Measurements from ENCODE around the gene COL6A1.

COL6A1 gene

DNA sequence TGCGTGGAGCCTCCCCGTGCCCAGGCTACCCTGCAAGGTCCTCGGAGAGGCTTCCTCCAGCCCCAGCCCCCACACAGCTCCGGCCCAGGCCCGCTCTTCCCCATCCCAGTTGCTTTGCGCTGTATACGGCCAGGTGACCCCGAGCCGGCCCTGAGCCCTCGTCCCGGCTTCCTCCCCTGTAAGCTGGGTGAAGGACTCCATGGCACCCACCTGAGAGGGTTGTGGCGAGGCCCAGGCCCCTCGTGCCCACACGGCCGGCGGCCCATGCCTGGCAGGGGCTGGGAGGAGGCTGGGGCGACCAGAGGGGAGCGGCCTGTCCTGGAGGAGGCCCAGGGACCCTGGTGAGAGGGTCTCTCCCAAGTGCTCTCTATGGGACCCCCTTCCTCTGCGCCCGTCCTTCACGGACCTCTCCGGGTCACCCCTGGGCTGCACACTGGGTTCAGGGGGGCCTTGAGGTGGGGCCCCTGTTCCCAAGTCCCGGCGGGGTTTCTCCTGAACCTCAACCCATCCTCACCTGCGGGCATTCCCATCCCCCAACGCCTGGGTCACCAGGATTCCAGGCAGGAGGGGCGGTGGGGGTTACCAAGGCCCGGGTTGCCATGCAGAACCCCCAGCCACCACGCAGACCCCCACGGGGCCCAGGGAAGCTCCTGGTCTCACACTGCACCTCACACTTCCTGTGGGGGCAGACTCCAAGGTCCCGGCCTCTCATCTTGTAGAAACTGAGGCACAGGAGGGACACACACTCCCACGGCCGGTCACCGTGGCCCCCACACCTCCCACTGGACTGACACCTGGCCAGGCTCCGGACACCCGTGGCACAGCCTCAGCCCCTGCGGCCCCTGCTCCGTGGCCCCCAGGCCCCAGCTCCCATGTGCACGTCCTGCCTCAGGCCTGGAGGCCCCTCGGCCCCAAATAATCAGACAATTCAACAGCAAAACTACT, 25.2 kb downstream of the COL6A1 start:
- DNase-seq = no peak

DNA sequence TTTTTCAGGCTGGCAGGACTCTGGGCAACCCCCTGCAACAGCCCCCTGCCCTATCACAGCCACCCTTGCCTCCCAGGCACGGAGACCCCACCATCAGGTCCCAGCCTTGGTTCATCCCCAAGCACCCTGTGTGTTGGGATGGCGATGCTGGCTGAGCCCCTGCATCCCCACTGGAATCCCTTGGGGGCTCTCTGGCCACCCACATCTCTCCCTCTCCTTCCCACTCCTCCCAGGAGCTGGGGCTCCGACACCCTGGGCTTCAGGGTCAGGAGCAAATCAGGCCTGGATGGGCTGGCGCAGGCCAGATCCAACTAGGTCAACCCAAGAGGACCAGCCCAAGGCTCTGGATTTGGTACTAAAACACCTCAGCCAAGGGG, 25.9 kb downstream of the COL6A1 start:
- DNase-seq = no peak

GRCh38 chr21:46008893-46009621, 27.5 kb downstream of the COL6A1 start:
- DNase-seq = no peak

DNA sequence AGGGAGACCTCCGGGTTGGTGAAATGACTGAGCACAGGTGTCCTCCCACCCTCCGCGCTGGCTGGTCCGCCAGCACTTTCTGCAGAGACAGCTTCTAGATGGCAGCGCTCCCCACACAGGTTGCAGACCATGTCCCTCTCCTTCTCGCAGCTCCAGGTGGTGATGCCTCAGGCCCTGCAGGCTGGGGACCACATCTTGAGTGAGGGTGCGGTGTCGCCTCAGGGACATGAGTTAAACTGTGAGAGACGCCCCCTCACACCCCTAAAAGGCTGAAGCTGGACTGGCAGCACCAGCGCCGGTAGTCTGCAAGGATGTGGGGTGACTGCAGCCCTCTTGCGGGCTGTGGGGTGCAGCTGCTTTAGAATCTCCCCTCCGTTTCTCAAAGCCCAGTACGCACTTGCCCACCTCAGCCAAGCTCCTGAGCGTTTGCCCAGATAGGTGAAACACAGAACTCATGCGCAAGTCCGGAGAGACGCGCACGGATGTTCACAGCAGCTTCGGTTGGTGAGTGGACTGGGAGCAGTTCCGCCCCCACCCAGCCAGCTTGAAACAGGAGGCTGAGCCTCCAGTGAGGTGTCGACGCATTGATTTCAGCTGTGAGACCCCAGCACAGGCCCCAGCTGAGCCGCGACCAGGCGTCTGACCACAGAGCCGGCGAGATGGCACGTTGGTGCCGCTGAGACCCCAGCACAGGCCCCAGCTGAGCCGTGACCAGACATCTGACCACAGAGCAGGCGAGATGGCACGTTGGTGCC, 28.6 kb downstream of the COL6A1 start:
- DNase-seq = no peak

- no peak for DNase-seq
Measured at GRCh38 chr21:46011267-46011967, 29.8 kb downstream of the COL6A1 start.

DNA sequence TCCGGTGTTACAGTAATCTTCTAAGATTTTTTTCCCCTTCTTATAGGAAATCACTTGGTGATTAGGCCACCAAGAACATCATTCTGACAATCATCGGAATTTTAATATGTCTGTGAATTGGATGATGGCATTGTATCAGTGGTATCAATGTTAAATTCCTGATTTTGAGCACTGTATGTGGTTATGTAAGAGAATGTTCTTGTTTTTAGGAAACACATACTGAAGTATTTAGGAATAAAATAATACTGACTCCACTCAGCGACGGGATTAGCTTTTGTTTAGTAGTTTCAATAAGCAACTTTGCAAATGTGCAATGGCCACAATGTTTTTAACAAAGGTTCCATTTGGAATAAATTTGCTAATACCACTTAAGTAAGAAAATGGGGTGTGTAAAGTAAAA, 30.6 kb downstream of the COL6A1 start:
- no peak for DNase-seq

- no peak for DNase-seq
Measured at GRCh38 chr21:46014828-46015227, 33.3 kb downstream of the COL6A1 start.

DNA sequence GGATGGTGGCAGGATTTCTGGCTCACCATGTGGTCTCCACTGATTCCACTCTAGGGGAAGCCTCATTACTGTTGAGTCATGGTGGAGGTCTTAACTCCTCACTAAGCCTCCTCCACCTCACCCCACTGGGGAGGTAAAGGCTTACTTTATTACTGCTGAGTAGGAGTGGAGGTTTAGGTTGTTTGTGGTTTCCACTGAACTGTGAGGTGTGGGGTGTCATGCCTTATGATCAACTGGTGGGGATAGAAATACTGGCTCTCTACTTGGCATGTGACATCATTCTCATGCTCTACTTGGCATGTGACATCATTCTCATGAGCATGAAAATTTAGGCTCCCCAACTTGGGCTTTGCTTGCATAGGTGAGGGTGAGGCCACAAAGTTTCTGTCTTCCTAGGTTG, 35.6 kb downstream of the COL6A1 start:
- no peak for DNase-seq

GRCh38 chr21:46017695-46018094, 36.1 kb downstream of the COL6A1 start:
- DNase-seq = no peak

GRCh38 chr21:46018615-46019014, 37.0 kb downstream of the COL6A1 start:
- no peak for DNase-seq

GRCh38 chr21:46020581-46020980, 39.0 kb downstream of the COL6A1 start:
- no peak for DNase-seq

DNA sequence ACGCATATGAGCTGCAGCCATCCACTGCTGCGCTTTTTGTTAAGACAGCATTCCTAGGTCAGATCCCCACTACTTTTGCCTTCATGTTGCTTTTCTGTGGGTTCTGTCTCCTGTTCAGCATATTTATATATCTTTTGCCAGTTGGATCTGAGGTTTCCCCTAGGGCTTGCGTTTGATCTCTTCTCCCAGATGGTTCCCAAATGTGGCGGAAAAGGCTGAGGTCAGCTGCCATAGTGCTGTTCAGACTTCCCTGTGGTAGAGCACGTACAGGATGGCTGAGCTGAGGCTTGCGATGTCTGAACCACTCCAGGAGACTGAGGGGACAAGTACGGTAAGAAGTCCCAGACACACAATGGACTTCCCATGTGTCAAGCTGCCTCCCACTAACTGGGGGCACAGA, 39.8 kb downstream of the COL6A1 start:
- DNase-seq = no peak

- DNase-seq = no peak
Measured at GRCh38 chr21:46021978-46022544, 40.5 kb downstream of the COL6A1 start.

GRCh38 chr21:46022551-46023525, 41.3 kb downstream of the COL6A1 start:
- peak; percentile 65 for DNase-seq

GRCh38 chr21:46023555-46023954, 42.0 kb downstream of the COL6A1 start:
- DNase-seq = no peak

GRCh38 chr21:46024141-46024540, 42.6 kb downstream of the COL6A1 start:
- no peak for DNase-seq

- no peak for DNase-seq
Measured at GRCh38 chr21:46025113-46025770, 43.7 kb downstream of the COL6A1 start.

- no peak for DNase-seq
Measured at GRCh38 chr21:46027851-46028493, 46.4 kb downstream of the COL6A1 start.

DNA sequence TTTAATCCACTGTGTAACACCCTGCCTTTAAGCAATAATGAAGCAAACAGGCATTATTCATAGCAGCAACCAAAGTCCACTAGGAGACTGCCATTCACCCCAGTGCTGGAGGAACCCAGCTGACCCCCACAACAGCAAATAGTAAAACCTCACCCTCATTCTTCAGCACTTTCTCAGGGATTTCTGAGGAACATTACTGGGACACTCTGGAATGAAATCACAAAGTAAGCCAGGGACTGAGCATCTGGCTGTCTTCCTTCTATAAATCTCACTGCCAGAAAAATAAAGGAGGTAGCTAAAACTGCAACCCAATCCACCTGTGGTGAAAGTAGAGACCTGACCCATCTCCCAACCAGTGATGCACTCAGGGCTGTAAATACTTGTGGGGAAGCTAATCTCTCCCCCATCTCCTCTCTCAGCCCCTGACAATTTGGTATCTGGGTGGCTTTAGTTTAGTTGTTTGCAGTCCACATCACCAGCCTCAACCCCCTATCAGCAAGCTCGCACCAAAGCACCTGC, 47.1 kb downstream of the COL6A1 start:
- no peak for DNase-seq
